Activated CD8-positive, alpha-beta memory T cell treated with anti-CD3 and anti-CD28 coated beads, Interleukin-2, amount 50 U/mL, for 24 hours (primary cell): Measurements from ENCODE around the gene ADAMTSL4.
A peak's percentile ranks its signal among the peaks of the same experiment; 100 is the strongest.
"Not testable (repeated sequence)": the region's sequence is repeated elsewhere in the genome, so short reads cannot be mapped to it uniquely, and the experiment has no call there.

ENCODE experiments used
- DNase-seq: peaks from one replicate; pipeline ENCODE4 v3.0.0-alpha.2; 2020; ENCODE audit errors: extremely low read depth

Gene ADAMTSL4

GRCh38 chr1:150555198-150555970 lies 6.2 kb downstream of the ADAMTSL4 start:
- DNase-seq, result no peak

- DNase-seq, result no peak
These were observed 7.0 kb downstream of the ADAMTSL4 start for GRCh38 chr1:150555971-150556865.

- DNase-seq, result no peak
These were observed 7.9 kb downstream of the ADAMTSL4 start for GRCh38 chr1:150557065-150557600.

- DNase-seq, result no peak
These were observed 8.6 kb downstream of the ADAMTSL4 start for GRCh38 chr1:150557813-150558212.

GRCh38 chr1:150558303-150558704 lies 9.1 kb downstream of the ADAMTSL4 start:
- no peak for DNase-seq

- DNase-seq, result no peak
These were observed 9.8 kb downstream of the ADAMTSL4 start for GRCh38 chr1:150558761-150559655.

- DNase-seq, result no peak
These were observed 10.4 kb downstream of the ADAMTSL4 start for GRCh38 chr1:150559656-150560010.

GRCh38 chr1:150560011-150560438 lies 10.8 kb downstream of the ADAMTSL4 start:
- no peak for DNase-seq

GRCh38 chr1:150560576-150561253 lies 11.5 kb downstream of the ADAMTSL4 start:
- DNase-seq, result no peak

GRCh38 chr1:150561254-150561973 lies 12.2 kb downstream of the ADAMTSL4 start:
- DNase-seq, result no peak

- DNase-seq, result peak; percentile 69
These were observed 12.8 kb downstream of the ADAMTSL4 start for GRCh38 chr1:150561974-150562445.

- DNase-seq, result no peak
These were observed 13.5 kb downstream of the ADAMTSL4 start for GRCh38 chr1:150562446-150563339.

- no peak for DNase-seq
These were observed 14.3 kb downstream of the ADAMTSL4 start for GRCh38 chr1:150563340-150564038.

- DNase-seq, result no peak
These were observed 15.1 kb downstream of the ADAMTSL4 start for GRCh38 chr1:150564051-150564991.

- DNase-seq, result not testable (repeated sequence)
These were observed 16.2 kb downstream of the ADAMTSL4 start for GRCh38 chr1:150565240-150565991.

GRCh38 chr1:150566589-150567340 lies 17.6 kb downstream of the ADAMTSL4 start:
- DNase-seq, result no peak
